ENCODE results near the gene TMEM131L.
"Not testable (repeated sequence)": the region's sequence is repeated elsewhere in the genome, so short reads cannot be mapped to it uniquely, and the experiment has no call there.

The TMEM131L gene

DNA sequence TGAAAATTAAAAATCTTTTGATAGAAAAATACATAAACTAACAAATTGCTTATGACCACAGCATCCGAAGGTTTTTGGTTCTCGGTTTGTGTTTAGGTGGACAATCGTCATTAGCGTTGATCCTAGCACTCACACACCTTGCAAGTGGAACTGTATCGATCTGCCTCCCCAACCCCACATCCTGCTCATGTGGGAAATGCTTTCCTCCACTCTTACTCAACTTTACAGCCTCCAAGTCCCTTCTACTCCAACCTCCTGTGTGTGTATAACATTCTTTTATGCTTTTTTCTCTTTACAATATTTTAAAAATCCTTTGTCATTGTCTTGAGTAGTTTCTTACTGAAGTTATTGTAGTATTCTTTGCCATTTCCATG lies 15.6 kb upstream of the TMEM131L start:
- DNase-seq, result no peak

DNA sequence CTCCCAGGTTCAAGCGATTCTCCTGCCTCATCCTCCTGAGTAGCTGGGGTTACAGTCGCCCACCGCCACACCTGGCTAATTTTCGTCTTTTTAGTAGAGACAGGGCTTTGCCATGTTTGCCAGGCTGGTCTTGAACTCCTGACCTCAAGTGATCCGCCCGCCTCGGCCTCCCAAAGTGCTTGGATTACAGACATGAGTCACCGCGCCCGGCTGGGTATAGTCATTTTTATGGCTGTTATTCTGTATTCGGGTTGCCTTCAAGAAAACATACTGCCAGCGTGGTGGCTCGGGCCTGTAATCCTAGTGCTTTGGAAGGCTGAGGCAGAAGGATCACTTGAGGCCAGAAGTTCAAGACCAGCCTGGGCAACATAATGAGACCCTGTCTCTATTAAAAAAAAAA lies 15.0 kb upstream of the TMEM131L start:
- not testable (repeated sequence) for DNase-seq

- no peak for DNase-seq
Measured at GRCh38 chr4:153451911-153452657, 14.1 kb upstream of the TMEM131L start.

DNA sequence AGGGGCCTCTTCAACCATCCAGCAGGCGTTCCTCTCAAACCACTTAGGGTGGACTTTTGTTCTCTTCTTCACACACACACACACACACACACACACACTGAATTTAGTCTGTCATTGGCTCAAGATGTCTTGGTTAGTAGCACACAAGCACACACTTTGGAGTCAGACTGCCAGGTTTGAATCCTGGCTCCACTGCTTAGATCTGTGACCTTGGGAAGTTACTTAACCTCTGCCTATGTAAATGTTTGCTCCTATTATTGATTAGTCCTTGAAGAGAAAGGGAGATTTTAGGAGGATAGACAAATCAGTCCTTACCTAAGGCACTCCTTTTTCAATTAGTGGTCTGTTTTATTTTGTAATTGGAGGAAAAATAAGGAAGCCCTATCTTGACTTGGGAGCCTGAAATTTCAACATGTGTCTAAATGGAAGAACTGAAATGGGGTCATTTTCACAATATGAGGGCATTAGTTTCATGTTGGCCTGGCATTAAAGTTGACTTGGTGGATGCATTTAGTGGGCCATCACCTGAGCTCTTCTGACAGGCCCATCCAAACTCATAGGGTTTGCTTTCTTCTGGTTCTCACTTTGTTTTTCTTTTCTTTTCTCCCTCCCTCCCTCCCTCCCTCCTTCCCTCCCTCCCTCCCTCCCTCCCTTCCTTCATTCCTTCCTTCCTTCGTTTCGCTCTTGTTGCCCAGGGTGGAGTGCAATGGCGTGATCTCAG lies 13.3 kb upstream of the TMEM131L start:
- DNase-seq, result no peak

DNA sequence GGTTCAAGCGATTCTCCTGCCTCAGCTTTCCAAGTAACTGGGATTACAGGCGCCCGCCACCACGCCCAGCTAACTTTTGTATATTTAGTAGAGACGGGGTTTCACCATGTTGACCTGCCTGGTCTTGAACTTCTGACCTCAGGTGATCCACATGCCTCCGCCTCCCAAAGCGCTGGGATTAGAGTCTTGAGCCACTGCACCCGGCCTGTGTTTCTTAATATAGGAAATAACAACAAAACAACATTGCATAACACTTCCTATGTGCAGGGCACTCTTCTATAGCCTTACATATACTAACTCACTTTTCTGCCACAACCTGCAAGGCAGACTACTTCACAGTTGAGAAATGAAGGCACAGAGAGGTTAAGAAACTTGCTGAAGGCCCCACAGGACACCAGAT lies 12.8 kb upstream of the TMEM131L start:
- DNase-seq, result no peak

DNA sequence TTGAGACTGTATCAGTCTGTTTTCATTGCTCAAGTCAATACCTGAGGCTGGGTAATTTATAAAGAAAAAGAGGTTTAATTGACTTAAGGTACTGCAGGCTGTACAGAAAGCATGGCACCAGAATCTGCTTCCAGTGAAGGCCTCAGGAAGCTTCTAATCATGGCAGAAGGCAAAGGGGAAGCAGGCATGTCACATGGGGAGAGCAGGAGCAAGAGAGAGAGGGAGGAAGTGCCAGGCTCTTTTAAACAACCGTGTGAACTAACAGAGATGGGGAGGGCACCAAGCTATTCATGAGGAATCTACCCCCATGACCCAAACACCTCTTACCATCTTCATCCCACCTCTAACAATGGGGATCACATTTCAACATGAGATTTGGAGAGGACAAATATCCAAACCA lies 7.2 kb upstream of the TMEM131L start:
- DNase-seq, result no peak

GRCh38 chr4:153461549-153461948 lies 4.6 kb upstream of the TMEM131L start:
- not testable (repeated sequence) for DNase-seq

DNA sequence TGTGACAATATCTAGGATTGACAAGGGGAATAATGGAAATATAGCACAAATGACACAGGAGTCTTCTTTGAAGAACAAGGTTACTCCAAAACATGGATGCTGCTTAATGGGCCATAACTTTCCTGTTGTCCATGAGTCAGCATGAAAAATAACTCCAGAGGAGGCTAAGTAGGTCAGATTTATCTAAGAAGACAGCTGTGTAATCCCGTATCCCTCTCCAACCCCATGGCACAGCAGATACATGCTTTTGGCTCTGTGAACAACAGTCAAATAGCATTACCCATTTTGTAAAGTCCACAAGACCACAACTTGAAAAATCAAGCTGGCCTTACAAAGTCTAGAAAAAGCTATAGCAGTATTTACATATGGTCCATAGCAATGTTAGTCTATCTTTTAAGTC lies 2.1 kb upstream of the TMEM131L start:
- DNase-seq, result no peak

DNA sequence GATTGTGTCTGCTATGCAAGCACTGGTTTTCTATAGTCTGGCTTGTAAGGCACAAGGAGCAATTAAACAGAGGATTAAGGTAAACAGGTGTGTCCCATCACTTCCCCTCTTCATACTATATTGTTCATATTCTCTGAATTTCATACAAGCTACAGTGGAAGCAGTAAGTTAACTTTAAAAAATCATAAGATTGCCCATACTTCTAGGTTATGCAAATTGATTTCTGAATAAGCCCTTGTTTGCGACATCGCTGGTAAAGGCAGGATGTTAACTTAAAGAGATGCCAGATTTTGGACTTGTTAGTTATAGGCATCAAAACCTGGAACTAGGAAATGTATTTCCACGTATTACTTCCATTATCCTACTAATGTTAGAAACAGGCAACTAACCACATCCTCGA lies 1.0 kb upstream of the TMEM131L start:
- DNase-seq, result no peak

- DNase-seq, result peak; percentile 27 to 41
Measured at GRCh38 chr4:153465615-153466080, 512 bp upstream of the TMEM131L start.

GRCh38 chr4:153466949-153467896 lies 1.1 kb downstream of the TMEM131L start:
- peak; percentile 50 to 88 for DNase-seq

DNA sequence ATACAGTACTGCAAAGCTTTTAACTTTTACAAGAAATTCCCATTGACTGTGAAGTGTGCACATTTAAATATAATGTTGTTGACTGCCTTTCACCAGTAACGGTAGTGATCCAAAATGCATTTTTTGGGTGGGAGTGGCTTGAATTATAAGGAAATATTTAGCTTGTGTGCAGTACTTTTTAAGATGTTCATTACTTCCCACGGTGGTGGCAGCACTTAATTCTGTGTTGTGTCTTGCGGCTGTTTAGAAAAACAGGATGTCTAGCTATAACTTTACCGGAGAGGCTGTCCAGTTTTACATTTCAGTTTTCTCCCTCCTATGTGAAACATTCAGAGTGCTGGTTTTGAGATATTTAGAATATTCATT lies 1.7 kb downstream of the TMEM131L start:
- DNase-seq, result peak; percentile 40 to 61

- DNase-seq, result peak in 1 of 2 donors; percentile 49
Measured at GRCh38 chr4:153468587-153468986, 2.4 kb downstream of the TMEM131L start.

DNA sequence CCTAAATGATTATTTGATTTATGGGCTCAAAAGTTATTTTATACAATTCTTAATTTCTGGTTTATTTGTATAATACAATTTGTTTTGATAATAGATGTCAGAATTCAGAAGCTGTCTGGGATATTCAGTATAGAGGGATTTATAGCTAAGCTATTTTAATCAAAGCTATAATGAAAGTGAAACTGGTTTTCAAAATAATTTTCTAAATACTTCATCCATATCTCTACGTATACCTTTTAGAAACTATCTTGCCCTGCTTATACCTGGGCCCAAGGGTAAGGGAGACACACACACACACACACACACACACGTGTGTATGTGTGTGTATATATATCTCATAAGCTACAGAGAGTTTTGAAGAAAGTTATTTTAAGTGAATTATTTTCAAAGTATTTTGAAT lies 2.9 kb downstream of the TMEM131L start:
- no peak for DNase-seq

DNA sequence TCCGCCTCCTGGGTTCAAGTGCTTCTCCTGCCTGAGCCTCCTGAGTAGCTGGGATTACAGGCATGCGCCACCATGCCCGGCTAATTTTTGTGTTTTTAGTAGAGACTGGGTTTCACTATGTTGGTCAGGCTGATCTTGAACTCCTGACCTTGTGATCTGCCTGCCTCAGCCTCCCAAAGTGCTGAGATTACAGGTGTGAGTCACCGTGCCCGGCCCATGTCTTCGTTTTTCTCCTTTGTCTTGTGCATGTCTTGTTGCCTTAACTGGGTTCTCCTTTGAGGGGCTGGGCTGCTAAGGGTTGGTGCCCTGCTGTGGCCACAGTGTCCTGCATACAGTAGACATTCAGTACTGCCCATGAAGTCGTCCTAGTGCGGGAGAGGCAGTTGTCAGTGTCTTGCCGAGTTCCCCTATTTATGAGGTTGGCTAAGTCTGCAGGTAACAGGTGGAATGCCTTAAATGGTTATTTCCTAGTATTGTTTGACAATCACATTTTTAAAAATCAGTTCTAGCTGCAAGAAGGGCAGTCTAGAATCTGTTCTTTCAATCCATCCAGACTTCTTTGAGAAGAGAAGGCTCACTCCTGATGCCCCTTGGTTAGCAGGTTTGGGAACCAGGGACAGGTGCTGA lies 5.0 kb downstream of the TMEM131L start:
- DNase-seq, result not testable (repeated sequence)

DNA sequence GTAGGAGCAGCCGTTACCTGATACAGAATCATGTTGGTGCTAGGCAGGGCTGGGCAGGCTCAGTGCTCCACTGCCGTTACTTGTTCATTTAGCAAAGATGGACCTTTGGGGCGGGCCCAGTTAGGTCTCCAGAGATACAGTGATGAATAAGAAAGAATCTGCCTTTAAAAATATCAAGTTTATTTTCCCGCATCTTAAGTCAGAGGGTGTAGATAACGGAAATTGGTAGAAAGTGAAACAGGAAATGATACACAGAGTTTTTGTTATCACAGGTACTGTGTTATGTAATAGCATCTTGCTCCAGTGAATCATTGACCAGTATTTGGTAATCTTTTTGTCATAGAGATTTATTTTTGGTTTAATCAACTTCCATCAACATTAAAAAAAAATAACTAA lies 5.5 kb downstream of the TMEM131L start:
- DNase-seq, result peak; percentile 43 to 69

DNA sequence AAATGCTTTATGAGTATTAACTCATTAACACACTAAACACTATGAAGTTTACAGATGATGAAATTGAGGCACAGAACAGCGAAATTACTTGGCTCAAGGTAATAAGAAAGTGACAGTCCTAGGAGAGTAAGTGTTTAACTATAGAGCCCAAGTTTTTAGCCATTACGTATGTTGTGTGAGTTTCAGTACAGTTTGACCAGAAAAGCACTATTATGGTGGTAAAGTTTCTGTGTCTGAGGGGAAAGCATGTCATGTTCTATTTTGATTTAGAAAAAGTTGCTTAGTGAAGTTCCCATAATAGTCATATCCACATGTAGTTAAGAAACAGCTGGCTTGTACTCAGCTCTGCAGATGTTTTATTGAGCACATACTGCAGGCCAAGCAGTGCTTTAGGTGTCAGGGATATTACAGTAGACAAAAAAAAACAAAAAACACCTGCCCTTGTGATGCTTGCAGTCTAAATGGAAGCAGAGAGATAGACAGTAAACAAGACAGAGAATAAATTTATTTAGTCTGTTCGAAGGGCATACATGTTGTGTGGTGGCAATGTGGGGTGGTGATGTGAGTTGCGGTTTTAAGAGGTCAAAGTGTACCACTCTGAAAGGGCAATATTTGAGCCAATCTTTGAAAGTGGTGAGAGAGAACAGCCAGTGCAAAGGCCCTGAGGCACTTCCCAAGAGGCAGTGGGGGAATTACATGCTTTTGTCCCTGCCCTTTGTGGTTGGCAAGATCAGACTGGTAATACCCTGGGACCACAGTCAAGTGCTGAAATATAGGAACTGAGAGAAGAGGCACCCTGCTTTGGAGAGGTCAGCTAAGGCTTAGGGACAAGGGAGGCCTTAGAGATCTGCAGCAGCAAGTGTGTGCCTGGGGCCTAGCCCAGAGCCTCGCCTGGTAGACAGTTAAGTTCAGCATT lies 6.2 kb downstream of the TMEM131L start:
- no peak for DNase-seq

GRCh38 chr4:153474251-153474650 lies 8.1 kb downstream of the TMEM131L start:
- no peak for DNase-seq

DNA sequence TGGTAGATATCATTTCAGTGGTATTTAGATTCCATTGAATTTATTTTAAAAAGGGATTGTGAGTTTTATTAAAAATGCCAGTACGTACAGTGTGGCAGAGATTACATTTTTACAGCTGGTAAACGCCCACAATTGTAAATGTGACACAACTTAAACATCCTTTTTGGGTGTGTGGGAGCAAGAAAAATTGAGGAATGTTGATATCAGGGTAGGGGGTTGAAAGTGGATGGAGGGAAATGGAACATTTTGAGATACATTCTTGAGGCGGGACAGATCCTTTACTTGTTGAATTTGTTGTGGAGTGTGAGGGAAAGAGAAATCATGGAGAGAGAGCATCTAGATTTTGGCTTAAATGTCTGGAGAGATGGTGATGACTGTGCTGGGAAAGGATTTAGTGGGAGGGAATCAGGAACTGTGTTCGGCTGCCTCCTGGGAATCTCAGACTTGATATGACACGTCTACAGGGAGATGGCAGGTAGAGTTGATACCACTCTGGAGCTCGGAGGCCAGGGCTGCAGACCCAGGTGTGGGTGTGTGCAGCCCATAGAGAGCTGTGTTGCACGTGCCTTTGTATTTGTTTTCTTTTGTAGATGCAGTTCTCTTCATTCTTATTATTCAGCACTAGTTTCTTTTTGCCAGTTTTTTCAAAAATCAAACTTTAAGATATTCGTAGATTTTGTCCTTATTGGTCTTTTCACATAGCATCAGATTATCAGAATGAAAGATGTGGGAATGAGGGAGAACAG lies 10.8 kb downstream of the TMEM131L start:
- DNase-seq, result no peak

DNA sequence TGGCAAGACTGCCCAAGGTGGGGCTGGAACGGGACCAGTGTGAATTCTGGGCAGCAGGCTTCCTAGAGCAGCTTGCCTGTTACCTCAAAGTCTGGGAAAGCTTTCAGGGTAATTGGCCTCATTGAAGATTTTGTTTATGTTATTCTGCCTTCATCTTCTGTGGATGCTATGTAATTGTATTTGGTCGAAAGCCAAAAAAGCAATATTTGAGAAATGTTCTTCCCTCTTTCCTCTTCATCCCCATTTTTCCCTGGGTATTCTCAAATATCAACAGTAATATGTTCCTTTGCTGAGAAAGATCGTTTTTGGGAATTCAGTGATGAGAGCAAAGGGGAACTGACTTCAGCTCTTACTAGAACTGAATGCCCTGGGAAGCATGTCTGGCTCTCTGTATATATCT lies 12.9 kb downstream of the TMEM131L start:
- no peak for DNase-seq

- no peak for DNase-seq
Measured at GRCh38 chr4:153480704-153481103, 14.5 kb downstream of the TMEM131L start.

Measured in CD4-positive, alpha-beta T cell treated with Interleukin-1 beta for 1 hour (primary cell).